NCI-H2107 (cell line): Measurements from ENCODE around the gene TSPAN3.

Experiments
- DNase-seq: peaks from one replicate; lab custom pipeline; 2025; lab: John Stamatoyannopoulos, UW

Gene TSPAN3

GRCh38 chr15:77053709-77054108, 17.2 kb downstream of the TSPAN3 start:
- DNase-seq = no peak

DNA sequence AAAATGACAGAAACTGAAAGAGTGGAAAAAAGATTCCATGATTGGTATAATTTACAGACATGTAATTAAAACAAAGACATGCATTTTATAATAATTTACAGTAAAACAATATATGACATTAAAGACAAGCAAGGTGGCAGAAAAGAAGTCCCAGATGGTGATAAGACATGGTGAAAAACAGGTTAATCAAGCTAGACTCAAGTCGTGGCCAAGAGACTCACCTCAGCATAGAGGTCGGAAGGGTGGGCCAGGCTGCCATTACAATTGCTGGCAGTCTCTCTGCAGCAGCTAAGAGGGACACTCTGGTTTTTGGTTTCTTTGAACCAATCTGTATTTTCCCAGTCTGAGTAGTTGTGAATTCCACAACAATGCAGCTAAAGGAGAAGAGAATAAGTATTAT, 18.4 kb downstream of the TSPAN3 start:
- no peak for DNase-seq

- no peak for DNase-seq
These were observed 22.6 kb downstream of the TSPAN3 start for GRCh38 chr15:77048135-77048876.

DNA sequence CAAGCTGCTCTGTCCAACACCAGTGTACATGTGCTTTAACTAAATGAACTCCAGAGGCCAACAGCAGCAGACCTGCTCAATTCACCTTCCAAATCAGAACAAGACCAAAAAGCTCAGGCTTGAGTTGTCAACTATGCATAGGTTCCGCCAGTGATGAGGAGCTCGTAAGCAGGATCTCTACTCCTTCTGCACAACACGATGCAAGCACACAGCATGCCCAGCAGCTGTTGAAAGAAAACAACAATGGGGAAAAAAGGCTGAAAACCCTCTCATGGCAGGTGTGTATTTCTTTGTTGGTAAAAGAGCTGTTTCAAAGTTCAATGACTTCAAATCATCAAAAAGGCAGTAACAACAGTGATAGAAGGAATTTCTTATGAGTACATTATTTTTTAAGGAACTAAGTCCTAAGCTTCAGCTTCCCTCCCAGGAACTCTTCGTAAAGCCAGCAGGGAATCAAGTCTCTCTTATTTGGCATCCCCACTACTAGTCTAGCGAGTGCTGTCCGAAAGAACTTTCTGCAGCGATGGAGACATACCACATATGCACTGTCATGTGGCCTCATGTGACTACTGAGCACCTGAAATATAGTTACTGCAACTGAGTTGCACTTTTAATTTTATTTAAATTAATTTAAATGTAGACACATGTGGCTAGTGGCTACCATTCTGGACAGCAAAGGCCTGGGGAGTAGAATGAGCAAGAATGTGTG, 24.1 kb downstream of the TSPAN3 start:
- no peak for DNase-seq

DNA sequence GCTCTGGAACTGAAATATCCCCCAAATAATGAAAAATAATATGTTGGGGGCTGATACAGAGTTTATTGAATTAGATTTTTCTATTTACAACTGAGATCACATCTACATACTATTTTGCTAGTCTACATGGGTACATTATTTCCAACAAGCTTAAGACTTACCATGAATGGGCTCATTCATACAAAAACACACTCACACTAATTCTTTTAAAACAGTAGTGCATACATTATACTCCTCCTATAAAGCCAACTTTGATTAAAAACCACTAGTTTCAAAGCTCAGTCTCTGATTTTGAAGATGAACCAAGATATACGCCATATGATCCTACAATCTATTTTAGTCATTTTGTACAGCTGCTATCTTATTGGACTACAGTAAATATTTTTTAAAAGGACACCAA, 24.9 kb downstream of the TSPAN3 start:
- DNase-seq = no peak

- no peak for DNase-seq
These were observed 26.5 kb downstream of the TSPAN3 start for GRCh38 chr15:77044228-77045042.

DNA sequence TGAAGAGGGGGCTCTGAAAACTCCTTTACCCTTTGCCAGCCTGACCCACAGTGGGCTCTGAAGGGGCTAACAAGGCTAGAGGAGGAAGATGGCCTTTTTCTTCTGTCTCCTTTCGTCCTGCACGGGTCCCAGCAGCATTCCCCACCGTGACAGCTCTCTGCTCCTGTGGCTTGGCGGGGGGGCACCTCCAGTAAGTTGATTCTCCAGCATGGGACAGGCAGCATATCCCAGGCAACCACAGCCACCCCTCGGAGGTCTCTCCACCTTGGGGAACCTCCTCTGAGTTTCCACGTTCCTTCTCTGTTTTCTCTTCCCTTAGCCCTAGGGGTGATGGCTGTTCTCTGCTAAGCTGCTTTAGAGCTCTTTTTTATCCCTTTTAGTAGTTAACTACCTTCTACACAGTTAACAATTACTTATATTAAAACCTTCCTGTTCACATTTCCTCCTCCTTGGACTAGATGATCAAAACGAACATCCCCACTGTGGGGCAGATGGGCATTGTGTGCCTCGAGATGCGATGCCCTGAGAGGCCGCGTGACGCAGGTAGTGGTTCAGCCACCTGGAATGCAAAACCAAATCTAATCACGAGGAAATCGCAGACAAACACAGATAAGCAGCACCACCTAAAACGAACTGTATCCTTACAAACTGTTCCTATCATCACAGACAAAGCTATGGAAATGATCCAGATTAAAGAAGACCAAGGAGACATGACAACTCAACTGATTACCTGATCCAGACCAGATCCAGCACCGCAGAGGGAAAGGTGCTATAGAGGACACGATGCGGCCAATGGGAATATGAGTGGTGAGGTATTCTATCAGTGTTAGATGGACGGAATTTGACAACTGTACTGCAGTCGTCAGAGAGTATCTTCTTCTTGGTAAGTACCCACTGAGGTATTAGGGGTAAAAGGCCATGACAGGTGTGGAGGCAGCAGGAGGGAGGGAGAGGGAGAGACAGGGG, 27.7 kb downstream of the TSPAN3 start:
- no peak for DNase-seq

- DNase-seq = no peak
These were observed 28.5 kb downstream of the TSPAN3 start for GRCh38 chr15:77042245-77042919.

- no peak for DNase-seq
These were observed 30.2 kb downstream of the TSPAN3 start for GRCh38 chr15:77040673-77041072.

GRCh38 chr15:77039848-77040247, 31.1 kb downstream of the TSPAN3 start:
- DNase-seq = no peak

- no peak for DNase-seq
These were observed 31.7 kb downstream of the TSPAN3 start for GRCh38 chr15:77039217-77039533.

- no peak for DNase-seq
These were observed 32.3 kb downstream of the TSPAN3 start for GRCh38 chr15:77038312-77039216.

DNA sequence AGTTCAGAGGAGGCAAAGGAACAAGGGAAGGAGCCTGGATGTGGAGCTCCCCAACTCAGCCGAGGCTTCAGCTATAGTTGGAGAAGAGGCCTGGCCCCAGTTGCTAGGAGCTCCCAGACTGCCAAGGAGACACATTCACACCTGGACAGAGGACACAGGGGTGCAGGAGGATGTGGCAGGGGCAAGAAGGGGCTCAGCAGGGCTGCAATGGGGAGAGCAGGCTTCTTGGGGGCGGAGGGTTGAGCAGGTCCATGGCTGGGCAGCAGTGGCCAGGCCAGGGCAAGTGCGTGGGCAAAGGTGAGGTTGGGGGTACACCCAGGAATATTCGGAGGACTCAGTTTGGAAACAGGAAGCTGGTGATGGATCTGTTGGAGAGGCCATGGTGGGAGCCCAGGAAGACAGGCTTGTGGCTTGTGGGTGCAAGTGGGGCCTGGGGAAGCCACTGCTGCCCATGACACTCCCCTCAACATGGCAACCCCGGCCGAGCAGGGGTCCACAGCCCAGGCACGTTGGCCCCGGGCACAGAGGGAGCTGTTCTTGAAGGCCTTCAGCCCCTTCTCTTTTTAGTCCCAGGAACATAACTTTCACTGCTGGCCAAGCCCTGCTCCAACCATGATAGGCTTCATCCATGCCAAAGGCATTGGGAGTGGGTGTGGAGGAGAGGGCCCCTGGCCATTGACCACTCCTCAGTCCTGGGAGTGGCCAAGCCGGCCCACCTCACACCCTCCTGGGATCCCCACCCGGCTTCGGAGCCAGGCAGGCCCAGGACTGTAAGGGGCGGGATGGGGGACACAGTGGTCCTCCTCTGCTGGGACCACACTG, 33.3 kb downstream of the TSPAN3 start:
- no peak for DNase-seq

GRCh38 chr15:77036537-77037387, 34.1 kb downstream of the TSPAN3 start:
- no peak for DNase-seq

DNA sequence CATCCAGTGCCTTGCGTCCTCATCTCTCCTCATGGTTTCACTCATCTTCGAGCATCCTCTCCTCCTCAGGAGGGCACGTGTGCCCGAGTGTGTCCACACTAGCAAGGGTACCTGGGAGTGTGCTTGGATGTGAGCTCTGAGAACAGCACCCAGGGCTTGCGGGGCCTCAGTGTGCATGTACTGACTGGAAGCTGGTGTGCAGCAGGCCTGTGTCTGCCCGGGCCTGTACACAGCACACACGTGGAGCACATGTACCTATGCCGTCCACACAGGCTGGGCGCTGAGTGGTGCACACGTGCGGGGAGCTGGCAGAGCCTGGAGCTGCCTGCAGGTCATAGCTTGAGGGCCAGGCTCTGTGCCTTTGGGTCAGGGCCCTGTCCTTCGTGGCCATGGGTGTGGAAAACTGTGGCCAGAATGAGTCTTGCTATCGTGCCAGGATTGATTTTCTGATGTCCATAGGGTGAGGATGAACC, 34.9 kb downstream of the TSPAN3 start:
- DNase-seq = no peak

GRCh38 chr15:77035584-77035983, 35.3 kb downstream of the TSPAN3 start:
- no peak for DNase-seq

- DNase-seq = no peak
These were observed 36.0 kb downstream of the TSPAN3 start for GRCh38 chr15:77034695-77035489.
